Measurements from ENCODE around the gene RAPGEF6. TPM values are rescaled to one million over a fixed set of nuclear protein-coding genes. Genes with fewer than 3 reads are reported as not detected.

The RAPGEF6 gene
- total RNA-seq, 1 donor from 2014 or later: 34.9 TPM

DNA sequence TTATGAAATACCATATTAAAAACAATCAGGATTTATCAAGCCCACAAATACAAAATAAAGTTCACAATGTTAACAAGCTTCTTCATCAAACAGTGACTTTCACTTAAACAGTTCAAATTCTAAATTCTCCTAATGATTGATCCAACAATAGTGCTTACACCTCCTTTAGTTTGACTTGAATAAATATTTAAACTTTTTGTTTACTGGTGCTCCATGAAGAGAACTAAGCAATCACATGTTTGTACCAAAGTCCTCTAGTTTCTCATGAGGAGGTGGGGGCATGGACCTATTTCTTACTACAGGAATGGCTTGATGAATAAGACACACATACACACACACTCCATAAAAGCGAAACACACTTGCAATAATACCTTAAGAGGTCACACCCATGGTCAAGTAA lies 95.8 kb downstream of the RAPGEF6 start:
- intact Hi-C loops (cut with micrococcal nuclease): loop anchor here (10.0 kb wide), 1 partner anchor 254 kb away; no protein-coding TSS in a partner anchor
- Mint-ChIP-seq H3K36me3 (ENCODE audit: low read depth) (peaks cover 38% of the 10 kb centered on the region), H3K27me3 (no peaks in the 10 kb centered on the region), H3K9me3 (no peaks in the 10 kb centered on the region), H3K4me3 (no peak overlapping the region), H3K27ac (no peak overlapping the region), H3K4me1 (peaks cover 66% of the 10 kb centered on the region)
- no peak for DNase-seq

DNA sequence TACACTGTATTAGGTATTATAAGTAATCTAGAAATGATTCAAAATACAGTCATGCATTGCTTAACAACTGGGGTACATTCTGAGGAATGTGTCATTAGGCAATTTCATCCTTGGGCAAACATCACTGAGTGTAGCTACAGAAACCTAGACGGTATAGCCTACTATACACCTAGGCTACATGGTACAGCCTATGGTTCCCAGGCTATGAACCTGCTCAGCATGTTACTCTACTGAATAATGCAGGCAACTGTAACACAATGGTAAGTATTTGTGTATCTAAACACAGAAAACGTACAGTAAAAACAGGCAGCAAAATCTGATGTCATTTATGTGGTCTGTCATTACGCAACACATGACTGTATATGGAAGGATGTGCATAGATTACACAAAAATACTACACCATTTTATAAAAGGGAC lies 96.8 kb downstream of the RAPGEF6 start:
- no peaks in the 10 kb centered on the region for H3K9me3 Mint-ChIP-seq
- H3K27ac Mint-ChIP-seq: no peak overlapping the region
- no peaks in the 10 kb centered on the region for H3K27me3 Mint-ChIP-seq
- DNase-seq: peak; percentile 63
- H3K4me3 Mint-ChIP-seq: no peak overlapping the region
- peaks cover 37% of the 10 kb centered on the region for H3K36me3 Mint-ChIP-seq (ENCODE audit: low read depth)
- intact Hi-C loops (cut with micrococcal nuclease): loop anchor here (10.0 kb wide), 1 partner anchor 253 kb away; no protein-coding TSS in a partner anchor
- peaks cover 65% of the 10 kb centered on the region for H3K4me1 Mint-ChIP-seq

DNA sequence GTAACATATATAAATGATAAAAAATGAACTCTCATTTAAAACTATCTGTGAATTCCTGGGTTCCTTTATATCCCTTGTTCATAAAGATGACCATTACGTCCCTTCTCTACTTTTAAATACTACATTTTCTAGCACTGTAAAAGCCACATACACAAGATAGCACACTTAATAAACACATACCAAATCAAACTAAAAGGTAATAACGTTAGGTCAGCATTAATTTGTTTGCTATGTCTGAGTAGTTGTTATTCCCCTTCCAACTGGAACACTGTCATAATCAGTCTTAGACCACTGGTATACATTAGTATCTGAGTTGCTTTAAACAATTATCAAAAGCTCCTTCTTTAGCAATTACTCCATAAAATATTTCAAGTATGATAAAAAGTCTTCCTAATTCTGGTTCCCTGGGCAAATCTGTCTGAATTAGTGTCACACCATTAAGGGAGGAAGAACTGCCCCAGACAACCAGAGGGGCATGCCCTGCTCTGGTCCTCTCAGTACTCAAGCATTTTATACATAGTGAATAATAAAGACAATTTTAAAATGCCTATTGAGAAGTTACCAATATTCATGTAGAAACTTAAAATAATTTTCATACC lies 98.1 kb downstream of the RAPGEF6 start:
- intact Hi-C loops (cut with micrococcal nuclease): loop anchor here (1.0 to 10.0 kb wide), 3 partner anchors 11 to 260 kb away; partner anchors contain the start of gene FNIP1
- Mint-ChIP-seq H3K4me3 (peak overlapping the region; percentile 65), H3K9me3 (no peaks in the 10 kb centered on the region), H3K27ac (peak overlapping the region; percentile 79), H3K36me3 (ENCODE audit: low read depth) (peaks cover 32% of the 10 kb centered on the region), H3K4me1 (peaks cover 65% of the 10 kb centered on the region), H3K27me3 (no peaks in the 10 kb centered on the region)
- no peak for DNase-seq

DNA sequence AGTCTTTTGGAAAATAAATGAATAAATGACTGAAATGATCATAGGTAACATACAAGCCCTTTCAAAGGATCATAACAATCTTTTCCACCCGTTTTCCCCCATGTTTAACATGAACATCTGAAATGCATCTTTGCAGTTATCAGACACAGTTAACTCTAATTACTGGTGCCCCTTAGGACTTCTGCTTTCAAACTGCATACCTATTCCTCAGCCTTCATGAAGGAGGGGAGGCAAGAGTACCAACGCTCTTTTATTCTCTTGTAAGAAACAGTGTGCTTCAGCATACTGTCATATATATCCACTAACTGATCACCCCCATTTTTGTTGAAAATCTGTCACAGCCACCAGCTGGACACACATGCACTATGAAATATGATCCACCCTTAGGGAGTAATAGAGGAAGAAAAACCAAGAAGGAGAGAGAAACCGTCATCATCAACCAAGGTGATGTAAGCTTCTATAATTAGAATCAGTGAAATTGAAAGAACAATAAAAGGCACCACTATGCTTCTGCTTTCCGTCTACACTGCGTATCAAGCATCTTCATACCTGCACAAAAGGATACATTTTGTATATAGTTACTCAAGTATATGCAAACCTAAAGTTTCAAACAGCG lies 98.7 kb downstream of the RAPGEF6 start:
- peak overlapping the region; percentile 79 for H3K27ac Mint-ChIP-seq

DNA sequence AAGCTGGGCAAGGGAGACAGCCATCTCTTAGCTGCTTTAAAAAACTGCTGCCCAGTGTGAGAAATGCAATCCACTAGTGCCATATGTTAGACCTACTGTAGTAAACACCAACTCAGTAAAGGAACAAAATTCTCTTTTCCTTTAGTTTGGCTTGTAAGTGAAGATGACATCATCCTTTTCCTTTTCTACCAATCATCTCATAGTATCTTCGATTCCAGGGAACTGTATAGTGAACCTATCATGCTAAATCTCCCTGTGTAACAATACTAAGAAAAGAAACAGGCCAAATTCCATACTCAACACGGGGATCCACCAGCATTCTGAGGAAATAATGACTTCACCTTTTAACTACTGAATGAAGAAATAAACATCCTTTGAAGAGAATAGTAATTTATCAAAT lies 100.1 kb downstream of the RAPGEF6 start:
- no peaks in the 10 kb centered on the region for H3K9me3 Mint-ChIP-seq
- H3K36me3 Mint-ChIP-seq (ENCODE audit: low read depth): peaks cover 20% of the 10 kb centered on the region
- intact Hi-C loops (cut with micrococcal nuclease): loop anchor here (5.0 to 10.0 kb wide), 4 partner anchors 48 to 567 kb away; partner anchors contain the start of gene RAPGEF6

More for the DNA sequence above, 98.7 kb downstream of the RAPGEF6 start:
- Mint-ChIP-seq H3K36me3 (ENCODE audit: low read depth) (peaks cover 27% of the 10 kb centered on the region), H3K27me3 (no peaks in the 10 kb centered on the region), H3K9me3 (no peaks in the 10 kb centered on the region), H3K4me3 (peak overlapping the region; percentile 65), H3K4me1 (peaks cover 61% of the 10 kb centered on the region)
- intact Hi-C loops (cut with micrococcal nuclease): loop anchor here (1.0 to 10.0 kb wide), 3 partner anchors 12 to 261 kb away; partner anchors contain the start of gene FNIP1
- peak; percentile 72 for DNase-seq

DNA sequence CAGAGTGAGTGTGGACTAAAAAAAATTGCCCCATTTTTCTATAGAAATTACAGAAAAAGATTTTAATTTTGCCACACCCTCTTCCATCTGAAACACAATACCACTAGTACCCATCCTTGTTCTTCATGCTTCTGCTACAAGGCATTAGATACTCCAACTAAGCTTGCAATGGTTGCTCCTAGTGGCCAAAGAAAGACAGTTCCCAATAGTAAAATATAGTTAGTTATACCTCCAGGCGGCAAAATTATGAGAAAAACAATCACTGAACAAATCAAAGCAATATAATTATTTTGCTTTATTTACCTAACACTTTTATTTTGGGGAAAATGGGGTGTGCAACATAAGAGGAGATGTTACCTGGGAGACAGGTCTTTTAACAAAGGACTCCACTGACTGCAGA lies 101.2 kb downstream of the RAPGEF6 start:
- no peak overlapping the region for H3K27ac Mint-ChIP-seq
- intact Hi-C loops (cut with micrococcal nuclease): loop anchor here (5.0 to 10.0 kb wide), 4 partner anchors 47 to 568 kb away; partner anchors contain the start of gene RAPGEF6
- H3K27me3 Mint-ChIP-seq: no peaks in the 10 kb centered on the region
- H3K4me1 Mint-ChIP-seq: peaks cover 62% of the 10 kb centered on the region
- H3K4me3 Mint-ChIP-seq: no peak overlapping the region
- no peak for DNase-seq
- H3K36me3 Mint-ChIP-seq (ENCODE audit: low read depth): peaks cover 20% of the 10 kb centered on the region
- no peaks in the 10 kb centered on the region for H3K9me3 Mint-ChIP-seq

More for the DNA sequence above, 100.1 kb downstream of the RAPGEF6 start:
- peaks cover 62% of the 10 kb centered on the region for H3K4me1 Mint-ChIP-seq
- DNase-seq: no peak
- H3K4me3 Mint-ChIP-seq: peak overlapping the region; percentile 25
- no peaks in the 10 kb centered on the region for H3K27me3 Mint-ChIP-seq
- no peak overlapping the region for H3K27ac Mint-ChIP-seq

DNA sequence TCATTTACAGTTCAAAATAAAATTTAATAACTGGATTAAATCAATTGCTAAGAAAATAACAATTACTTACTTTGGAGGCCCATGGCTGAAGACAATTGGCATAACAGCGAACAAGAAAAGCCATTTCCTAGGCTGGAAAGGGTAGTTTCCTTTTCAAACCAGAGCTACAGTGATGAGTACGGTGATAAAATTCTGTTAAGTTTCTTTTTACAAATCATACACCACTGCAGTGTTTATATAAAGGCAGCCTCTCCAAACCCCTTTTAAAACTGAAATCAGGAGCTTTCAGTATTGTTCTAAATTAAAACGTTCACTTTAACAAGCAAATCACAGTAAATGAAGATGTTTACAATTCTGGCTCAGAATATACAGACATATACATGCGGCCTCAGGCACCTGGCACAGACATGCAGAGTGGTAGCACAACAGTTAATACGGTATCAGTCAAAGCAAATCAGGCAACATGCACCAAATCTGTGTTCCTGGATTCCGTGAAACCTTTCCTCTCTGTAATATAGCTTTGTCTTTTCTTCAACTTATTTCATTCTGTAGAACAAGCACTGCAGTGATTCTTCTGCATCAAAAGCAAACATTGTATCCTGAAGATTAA lies 102.9 kb downstream of the RAPGEF6 start:
- H3K9me3 Mint-ChIP-seq: no peaks in the 10 kb centered on the region
- peaks cover 57% of the 10 kb centered on the region for H3K4me1 Mint-ChIP-seq
- H3K36me3 Mint-ChIP-seq (ENCODE audit: low read depth): peaks cover 21% of the 10 kb centered on the region
- DNase-seq: peak; percentile 70
- peak overlapping the region; percentile 80 for H3K4me3 Mint-ChIP-seq
- H3K27me3 Mint-ChIP-seq: no peaks in the 10 kb centered on the region
- intact Hi-C loops (cut with micrococcal nuclease): loop anchor here (1.0 to 10.0 kb wide), 5 partner anchors 9 to 570 kb away; partner anchors contain the start of gene RAPGEF6
- peak overlapping the region; percentile 87 for H3K27ac Mint-ChIP-seq

DNA sequence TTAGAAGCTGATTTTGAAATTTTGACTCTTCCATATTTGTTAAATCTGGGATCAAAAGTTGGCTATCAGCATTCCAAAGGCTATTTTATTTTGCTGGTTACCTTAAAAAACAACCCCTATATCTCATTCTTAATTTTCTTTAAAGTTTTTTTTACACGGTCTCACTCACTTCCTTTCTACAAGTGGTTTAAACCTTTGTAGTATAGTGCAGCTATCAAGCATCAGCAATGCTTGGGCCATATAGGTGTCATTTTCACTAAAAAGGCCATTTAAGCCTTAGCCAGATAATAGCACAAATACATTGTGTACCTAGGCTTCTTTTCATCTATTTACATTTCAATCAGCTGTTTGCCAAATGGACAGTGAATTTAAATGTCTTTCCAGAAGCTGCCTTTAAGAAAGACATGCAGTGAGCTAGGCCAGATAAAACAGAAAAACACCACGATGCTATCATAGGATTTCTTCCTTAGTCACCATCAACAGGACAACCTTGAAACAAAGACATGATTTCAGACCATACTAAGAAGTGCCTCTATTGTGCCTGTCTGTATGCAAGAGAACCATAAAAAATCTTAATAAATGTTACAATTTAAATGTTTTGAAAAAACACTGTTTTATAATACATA lies 104.2 kb downstream of the RAPGEF6 start:
- H3K9me3 Mint-ChIP-seq: no peaks in the 10 kb centered on the region
- H3K4me3 Mint-ChIP-seq: peak overlapping the region; percentile 66
- DNase-seq: no peak
- H3K27me3 Mint-ChIP-seq: no peaks in the 10 kb centered on the region
- H3K36me3 Mint-ChIP-seq (ENCODE audit: low read depth): peaks cover 21% of the 10 kb centered on the region
- peaks cover 57% of the 10 kb centered on the region for H3K4me1 Mint-ChIP-seq
- intact Hi-C loops (cut with micrococcal nuclease): loop anchor here (2.0 to 10.0 kb wide), 5 partner anchors 14 to 571 kb away; partner anchors contain the start of gene RAPGEF6
- H3K27ac Mint-ChIP-seq: peak overlapping the region; percentile 30

DNA sequence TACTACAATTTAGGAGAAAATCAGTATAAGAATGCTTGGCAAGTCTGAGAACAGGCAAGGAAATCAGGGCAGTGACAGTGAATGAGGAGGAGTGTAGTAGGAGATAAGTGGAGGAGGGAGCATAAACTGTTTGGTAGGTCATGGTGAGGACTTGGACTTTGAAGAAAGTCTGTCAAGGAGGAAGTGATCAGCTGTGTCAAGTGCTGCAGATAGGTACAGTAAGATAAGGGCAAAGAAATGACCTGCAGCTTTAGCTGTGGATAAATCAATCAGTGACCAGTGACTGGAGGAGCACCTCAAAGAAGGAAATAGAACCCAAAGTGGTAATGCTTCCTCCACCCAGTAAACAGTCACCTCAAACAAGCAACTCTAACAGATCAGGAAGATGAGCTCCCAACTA lies 106.3 kb downstream of the RAPGEF6 start:
- peaks cover 51% of the 10 kb centered on the region for H3K4me1 Mint-ChIP-seq
- no peaks in the 10 kb centered on the region for H3K27me3 Mint-ChIP-seq
- H3K36me3 Mint-ChIP-seq (ENCODE audit: low read depth): peaks cover 17% of the 10 kb centered on the region
- intact Hi-C loops (cut with micrococcal nuclease): no loop called here
- H3K4me3 Mint-ChIP-seq: peak overlapping the region; percentile 8
- no peaks in the 10 kb centered on the region for H3K9me3 Mint-ChIP-seq
- peak; percentile 64 for DNase-seq
- peak overlapping the region; percentile 49 for H3K27ac Mint-ChIP-seq

DNA sequence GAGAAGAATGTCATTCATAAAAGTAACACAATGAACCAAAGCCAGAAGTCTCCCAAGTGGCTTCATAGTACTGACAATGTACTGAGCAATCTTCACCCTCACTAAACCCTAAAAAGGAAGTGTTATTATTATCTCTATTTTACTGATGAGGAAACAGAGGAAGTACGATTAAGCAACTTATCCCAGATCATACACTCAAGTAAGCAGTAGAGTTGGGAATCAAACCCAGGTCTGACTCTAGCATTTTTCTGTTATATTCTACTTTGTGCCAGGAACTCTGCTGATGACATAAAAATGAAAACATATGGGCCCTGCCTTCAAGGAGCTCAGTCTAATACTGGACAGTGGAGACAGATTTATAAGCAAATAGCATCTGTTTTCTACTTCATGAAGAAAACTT lies 109.2 kb downstream of the RAPGEF6 start:
- Mint-ChIP-seq H3K27ac (no peak overlapping the region), H3K4me3 (no peak overlapping the region), H3K9me3 (no peaks in the 10 kb centered on the region), H3K27me3 (no peaks in the 10 kb centered on the region), H3K36me3 (ENCODE audit: low read depth) (peaks cover 22% of the 10 kb centered on the region), H3K4me1 (peaks cover 40% of the 10 kb centered on the region)
- DNase-seq: peak; percentile 22
- intact Hi-C loops (cut with micrococcal nuclease): no loop called here

DNA sequence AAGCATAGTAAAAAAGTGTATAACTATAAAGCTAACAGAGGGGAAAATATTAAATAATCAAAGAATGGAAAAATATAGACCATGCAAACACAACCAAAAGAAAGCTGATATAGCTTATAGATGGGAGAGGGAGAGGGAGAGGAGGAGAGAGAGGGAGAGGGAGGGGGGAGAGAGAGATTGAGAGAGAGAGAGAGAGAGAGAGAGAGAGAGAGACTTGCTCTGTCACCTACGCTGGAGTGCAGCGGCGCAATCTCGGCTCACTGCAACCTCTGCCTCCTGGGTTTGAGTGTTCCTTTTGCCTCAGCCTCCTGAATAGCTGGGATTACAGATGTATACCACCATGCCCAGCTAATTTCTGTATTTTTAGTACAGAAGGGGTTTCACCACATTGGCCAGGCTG lies 110.6 kb downstream of the RAPGEF6 start:
- H3K9me3 Mint-ChIP-seq: no peaks in the 10 kb centered on the region
- peaks cover 29% of the 10 kb centered on the region for H3K36me3 Mint-ChIP-seq (ENCODE audit: low read depth)
- no peaks in the 10 kb centered on the region for H3K27me3 Mint-ChIP-seq
- peak; percentile 43 for DNase-seq
- no peak overlapping the region for H3K4me3 Mint-ChIP-seq
- intact Hi-C loops (cut with micrococcal nuclease): no loop called here
- H3K27ac Mint-ChIP-seq: no peak overlapping the region
- H3K4me1 Mint-ChIP-seq: peaks cover 34% of the 10 kb centered on the region

DNA sequence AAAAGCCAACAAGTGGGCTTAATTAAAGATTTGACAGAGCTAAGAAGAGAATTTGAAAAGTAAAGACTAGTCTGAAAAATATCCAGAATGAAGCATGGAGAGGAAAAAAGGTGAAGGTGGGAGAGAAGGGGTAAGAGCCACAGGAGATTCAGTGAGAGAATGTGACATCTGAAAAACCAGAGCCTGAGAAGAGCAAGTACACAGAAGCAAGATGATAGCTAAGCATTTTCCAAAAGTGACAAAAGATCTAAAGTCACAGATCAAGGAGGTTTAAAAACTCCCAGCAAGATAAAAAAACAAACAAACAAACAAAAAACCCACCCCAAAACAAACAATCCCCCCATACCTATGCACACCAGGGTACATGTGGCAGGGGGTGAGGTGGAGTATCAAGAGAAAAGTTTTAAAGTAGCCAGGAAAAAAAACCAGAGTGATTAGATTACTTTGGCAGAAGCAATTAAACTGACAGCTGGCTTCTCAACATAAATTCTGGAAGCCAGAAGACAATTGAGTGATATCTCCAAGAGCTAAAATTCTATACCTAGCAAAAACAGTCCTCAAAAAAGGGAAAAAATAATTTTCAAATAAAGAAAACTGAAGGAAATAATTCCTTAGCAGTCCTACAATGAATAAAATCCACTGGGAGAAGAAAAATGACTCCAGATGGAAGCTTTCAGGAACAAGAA lies 111.4 kb downstream of the RAPGEF6 start:
- Mint-ChIP-seq H3K27me3 (no peaks in the 10 kb centered on the region), H3K4me3 (no peak overlapping the region), H3K27ac (no peak overlapping the region), H3K9me3 (no peaks in the 10 kb centered on the region), H3K4me1 (peaks cover 26% of the 10 kb centered on the region), H3K36me3 (ENCODE audit: low read depth) (peaks cover 29% of the 10 kb centered on the region)
- peak; percentile 8 for DNase-seq
- intact Hi-C loops (cut with micrococcal nuclease): no loop called here

DNA sequence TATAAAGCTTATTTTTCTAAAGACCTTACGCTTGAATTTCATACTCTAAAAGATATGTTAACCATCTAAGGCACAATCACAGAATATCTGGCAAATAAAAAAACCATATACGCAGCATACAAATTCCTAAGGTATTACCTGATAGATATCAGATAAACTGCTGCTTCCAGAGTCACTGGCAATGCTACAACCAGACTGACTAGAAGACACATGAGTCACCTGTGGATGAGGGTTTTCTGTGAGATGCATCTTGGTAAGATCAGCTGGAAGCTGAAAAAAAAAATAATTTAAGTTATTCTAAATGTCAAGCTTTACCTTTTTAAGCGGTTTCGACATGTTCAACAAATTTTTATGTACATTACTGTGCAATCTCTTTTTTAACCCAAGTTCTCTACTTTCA lies 113.8 kb downstream of the RAPGEF6 start:
- Mint-ChIP-seq H3K4me1 (peaks cover 21% of the 10 kb centered on the region), H3K9me3 (no peaks in the 10 kb centered on the region), H3K4me3 (no peak overlapping the region), H3K27ac (no peak overlapping the region), H3K36me3 (ENCODE audit: low read depth) (peaks cover 35% of the 10 kb centered on the region), H3K27me3 (no peaks in the 10 kb centered on the region)
- DNase-seq: peak; percentile 37
- intact Hi-C loops (cut with micrococcal nuclease): no loop called here
